AG09319 (cell line): ENCODE results near the gene CTNNB1.

Experiments
- DNase-seq: peaks from one replicate; pipeline ENCODE4 v3.0.0-alpha.2; 2010; ENCODE audit warnings: low read depth; ENCODE audit errors: extremely low read depth
- CTCF ChIP-seq: IDR thresholded peaks from 2 replicates; pipeline ENCODE4 v1.5.1; 2011; ENCODE audit warnings: low read depth, mild to moderate bottlenecking, inconsistent platforms, low read length, moderate library complexity

Gene CTNNB1

GRCh38 chr3:41180396-41180795, 18.9 kb upstream of the CTNNB1 start:
- TF ChIP-seq CTCF, result no peak
- no peak for DNase-seq

GRCh38 chr3:41182504-41183059, 16.7 kb upstream of the CTNNB1 start:
- DNase-seq, result no peak
- no peak for TF ChIP-seq CTCF

- TF ChIP-seq CTCF, result no peak
These were observed 14.9 kb upstream of the CTNNB1 start for GRCh38 chr3:41184394-41184793.

GRCh38 chr3:41186297-41186696, 13.0 kb upstream of the CTNNB1 start:
- DNase-seq, result no peak
- no peak for TF ChIP-seq CTCF

More at GRCh38 chr3:41184394-41184793, 14.9 kb upstream of the CTNNB1 start:
- DNase-seq, result no peak

- no peak for DNase-seq
- no peak for TF ChIP-seq CTCF
These were observed 11.0 kb upstream of the CTNNB1 start for GRCh38 chr3:41188306-41188705.

- DNase-seq, result no peak
- TF ChIP-seq CTCF, result no peak
These were observed 8.6 kb upstream of the CTNNB1 start for GRCh38 chr3:41190509-41191284.

GRCh38 chr3:41192885-41193284, 6.4 kb upstream of the CTNNB1 start:
- no peak for TF ChIP-seq CTCF
- no peak for DNase-seq
